IMR-90 (cell line): ENCODE data around the gene IL1RL1. TPM values are rescaled to one million over a fixed set of nuclear protein-coding genes. Genes with fewer than 3 reads are reported as not detected.

Source experiments
- ATAC-seq: fragments of 200-7000 bp; cut with Tn5 transposase; 2 replicates; pipeline ENCODE4 v1.9.1; 2020; ENCODE audit warnings: low read depth, mild to moderate bottlenecking, moderate library complexity
- BruUV-seq: library from RNA; stranded (reverse); fragments of 400-500 nt; replicated peaks from 2 replicates; lab custom pipeline; 2021; lab: Mats Ljungman, UMichigan
- CTCF ChIA-PET: fragments of 300-600 bp; formaldehyde crosslinking; extraction: SDS; loops from one replicate; lab custom pipeline; 2021; ENCODE audit warnings: antibody characterized with exemption; lab: Yijun Ruan, JAX
- POLR2A ChIA-PET: fragments of 300-600 bp; sonication (Branson Sonifier 250); formaldehyde crosslinking; loops from one replicate; lab custom pipeline; 2022; ENCODE audit warnings: antibody characterized with exemption; ENCODE audit not compliant: unreplicated experiment; lab: Charles Lee
- DNase-seq: peaks from one replicate; pipeline ENCODE4 v3.0.0; 2013
- H2AFZ ChIP-seq: replicated peaks from 2 replicates; pipeline ENCODE3; 2013; ENCODE audit warnings: low read length, mild to moderate bottlenecking; ENCODE audit not compliant: poor library complexity
- H2AK5ac ChIP-seq: 2 replicates; pipeline ENCODE4 v1.6.1; 2013; ENCODE audit warnings: low read depth, low read length, inconsistent platforms
- H2AK9ac ChIP-seq: replicated peaks from 2 replicates; pipeline ENCODE3; 2013; ENCODE audit warnings: mild to moderate bottlenecking, low read depth, low read length, moderate library complexity; ENCODE audit not compliant: poor library complexity
- H2BK120ac ChIP-seq: 2 replicates; pipeline ENCODE4 v1.6.1; 2013; ENCODE audit warnings: low read depth, low read length, inconsistent platforms
- H2BK15ac ChIP-seq: 3 replicates; pipeline ENCODE4 v1.6.1; 2013; ENCODE audit warnings: low read depth, low read length, inconsistent platforms
- H2BK20ac ChIP-seq: 2 replicates; pipeline ENCODE4 v1.6.1; 2013; ENCODE audit warnings: low read depth, mild to moderate bottlenecking, inconsistent platforms, low read length, moderate library complexity
- H2BK5ac ChIP-seq: 2 replicates; pipeline ENCODE4 v1.6.1; 2013; ENCODE audit warnings: mild to moderate bottlenecking, low read depth, low read length, inconsistent platforms; ENCODE audit not compliant: poor library complexity, severe bottlenecking
- H3K14ac ChIP-seq: replicated peaks from 2 replicates; pipeline ENCODE4 v1.6.1; 2013; ENCODE audit warnings: low read depth, low read length, inconsistent platforms
- H3K18ac ChIP-seq: 2 replicates; pipeline ENCODE4 v1.6.1; 2013; ENCODE audit warnings: low read depth, low read length, control low read depth
- H3K23ac ChIP-seq: 2 replicates; pipeline ENCODE4 v1.6.1; 2013; ENCODE audit warnings: low read depth, low read length, inconsistent platforms
- H3K27ac ChIP-seq: 2 replicates; pipeline ENCODE4 v1.5.1; 2013; ENCODE audit warnings: mild to moderate bottlenecking, control low read depth, low read length; ENCODE audit not compliant: insufficient read depth
- H3K27me3 ChIP-seq: 2 replicates; pipeline ENCODE4 v1.6.1; 2013; ENCODE audit warnings: low read length; ENCODE audit not compliant: control insufficient read depth, insufficient read depth
- H3K36me3 ChIP-seq: 2 replicates; pipeline ENCODE4 v1.6.1; 2013; ENCODE audit warnings: low read length, mixed read lengths; ENCODE audit not compliant: control insufficient read depth, insufficient read depth
- H3K4ac ChIP-seq: 2 replicates; pipeline ENCODE4 v1.6.1; 2013; ENCODE audit warnings: low read depth, low read length, inconsistent platforms
- H3K4me1 ChIP-seq: 2 replicates; pipeline ENCODE4 v1.6.1; 2013; ENCODE audit warnings: low read length, mixed read lengths; ENCODE audit not compliant: control insufficient read depth, insufficient read depth
- H3K4me2 ChIP-seq: 2 replicates; pipeline ENCODE4 v1.6.1; 2013; ENCODE audit warnings: low read depth, mild to moderate bottlenecking, control low read depth, low read length, moderate library complexity
- H3K4me3 ChIP-seq: 2 replicates; pipeline ENCODE4 v1.5.1; 2013; ENCODE audit warnings: low read depth, mild to moderate bottlenecking, control low read depth, low read length, moderate library complexity; ENCODE audit not compliant: insufficient read depth
- H3K56ac ChIP-seq: 2 replicates; pipeline ENCODE4 v1.6.1; 2013; ENCODE audit warnings: low read length, inconsistent platforms; ENCODE audit not compliant: insufficient read depth; ENCODE audit errors: extremely low read depth
- H3K79me1 ChIP-seq, 2 experiments: 2 replicates each; pipeline ENCODE4 v1.6.1; 2013; ENCODE audit warnings: low read length in 2 of 2, inconsistent platforms in 1 of 2, low read depth in 1 of 2
- H3K9ac ChIP-seq: 2 replicates; pipeline ENCODE4 v1.6.1; 2013; ENCODE audit warnings: low read depth, low read length, control low read depth
- H3K9me1 ChIP-seq: 2 replicates; pipeline ENCODE4 v1.6.1; 2013; ENCODE audit warnings: low read length, inconsistent platforms; ENCODE audit not compliant: insufficient read depth
- H3K9me3 ChIP-seq: 2 replicates; pipeline ENCODE4 v1.6.1; 2013; ENCODE audit warnings: low read length; ENCODE audit not compliant: control insufficient read depth, insufficient read depth
- H4K20me1 ChIP-seq: 2 replicates; pipeline ENCODE4 v1.6.1; 2013; ENCODE audit warnings: low read length, inconsistent platforms; ENCODE audit not compliant: insufficient read depth
- H4K5ac ChIP-seq: 2 replicates; pipeline ENCODE4 v1.6.1; 2013; ENCODE audit warnings: mild to moderate bottlenecking, low read depth, low read length, control low read depth
- H4K8ac ChIP-seq, 2 experiments: 2 replicates each; pipeline ENCODE4 v1.6.1; 2013; ENCODE audit warnings: low read depth in 2 of 2, low read length in 2 of 2, control low read depth in 1 of 2, inconsistent platforms in 1 of 2
- H4K91ac ChIP-seq: 2 replicates; pipeline ENCODE4 v1.6.1; 2013; ENCODE audit warnings: low read depth, low read length, inconsistent platforms; ENCODE audit not compliant: insufficient read depth
- BHLHE40 ChIP-seq: fragments of 150-350 bp; IDR thresholded peaks from 2 replicates; pipeline ENCODE4 v1.6.1; 2016; ENCODE audit warnings: mild to moderate bottlenecking, low read depth, low read length
- CEBPB ChIP-seq: IDR thresholded peaks from 2 replicates; pipeline ENCODE4 v1.6.1; 2012; ENCODE audit warnings: low read depth, low read length, improper control_type of control experiment
- CHD1 ChIP-seq: IDR thresholded peaks from 2 replicates; pipeline ENCODE4 v1.6.1; 2012; ENCODE audit warnings: low read depth, low read length, improper control_type of control experiment
- CTCF ChIP-seq: conservative IDR thresholded peaks from 2 replicates; pipeline ENCODE4 v1.5.1; 2012; ENCODE audit warnings: mild to moderate bottlenecking, low read depth, low read length, improper control_type of control experiment
- ELK1 ChIP-seq: fragments of 150-350 bp; IDR thresholded peaks from 2 replicates; pipeline ENCODE4 v1.6.1; 2016; ENCODE audit warnings: low read depth, mild to moderate bottlenecking, low read length, moderate library complexity, borderline replicate concordance
- FOS ChIP-seq: fragments of 150-350 bp; IDR thresholded peaks from 2 replicates; pipeline ENCODE4 v1.6.1; 2016; ENCODE audit warnings: low read depth, low read length
- MAFK ChIP-seq: IDR thresholded peaks from 2 replicates; pipeline ENCODE4 v1.6.1; 2012; ENCODE audit warnings: low read depth, low read length, improper control_type of control experiment
- MAZ ChIP-seq: IDR thresholded peaks from 2 replicates; pipeline ENCODE4 v1.6.1; 2012; ENCODE audit warnings: low read depth, mild to moderate bottlenecking, low read length, improper control_type of control experiment, moderate library complexity, borderline replicate concordance
- MXI1 ChIP-seq: IDR thresholded peaks from 2 replicates; pipeline ENCODE4 v1.6.1; 2012; ENCODE audit warnings: low read depth, mild to moderate bottlenecking, low read length, moderate library complexity, borderline replicate concordance
- NFE2L2 ChIP-seq: fragments of 150-350 bp; IDR thresholded peaks from 2 replicates; pipeline ENCODE4 v1.6.1; 2016; ENCODE audit warnings: low read depth, mild to moderate bottlenecking, low read length
- POLR2A ChIP-seq: IDR thresholded peaks from 2 replicates; pipeline ENCODE4 v1.6.1; 2012; ENCODE audit warnings: mild to moderate bottlenecking, low read depth, low read length
- RAD21 ChIP-seq: IDR thresholded peaks from 2 replicates; pipeline ENCODE4 v1.6.1; 2012; ENCODE audit warnings: low read length, improper control_type of control experiment
- RCOR1 ChIP-seq: IDR thresholded peaks from 2 replicates; pipeline ENCODE4 v1.6.1; 2012; ENCODE audit warnings: mild to moderate bottlenecking, low read length, improper control_type of control experiment; ENCODE audit not compliant: insufficient replicate concordance
- RFX5 ChIP-seq: IDR thresholded peaks from 2 replicates; pipeline ENCODE4 v1.8.0; 2012; ENCODE audit warnings: low read depth, mild to moderate bottlenecking, low read length, moderate library complexity
- SMC3 ChIP-seq: fragments of 150-350 bp; IDR thresholded peaks from 2 replicates; pipeline ENCODE4 v1.6.1; 2016; ENCODE audit warnings: low read depth, mild to moderate bottlenecking, antibody characterized with exemption, low read length, moderate library complexity
- USF2 ChIP-seq: fragments of 150-350 bp; IDR thresholded peaks from 2 replicates; pipeline ENCODE4 v1.6.1; 2017; ENCODE audit warnings: mild to moderate bottlenecking, antibody characterized with exemption, low read length, low read depth
- WGBS, 2 experiments: methylation state at CpG; one replicate each; pipeline versions ENCODE4 v1.1.5 to v1.1.7; 2013; ENCODE audit warnings: missing lambda C conversion rate in 2 of 2; ENCODE audit not compliant: insufficient read length in 1 of 2; ENCODE audit errors: extremely low coverage in 2 of 2; 5-methylcytosine and 5-hydroxymethylcytosine counted together
- dilution Hi-C: fragments of 300-500 bp; cut with HindIII; formaldehyde crosslinking; loops from one replicate; pipeline ENCODE4 v1.14.3; 2018; ENCODE audit warnings: low sequenced_read_pairs; ENCODE audit not compliant: unreplicated experiment
- in situ Hi-C: fragments of 300-500 bp; cut with MboI; formaldehyde crosslinking; loops from 3 replicates; pipeline ENCODE4 v1.14.3; 2019; ENCODE audit warnings: low sequenced_read_pairs, inconsistent platforms, mixed read lengths
- intact Hi-C: fragments of 100-400 bp; cut with micrococcal nuclease; formaldehyde crosslinking; loops from 2 replicates; pipeline ENCODE4 v1.10.0; 2022
- polyA plus RNA-seq, 3 experiments: library from polyadenylated mRNA; depleted of rRNA; stranded (reverse); fragments of >200 nt; gene quantifications; 2 replicates each; pipeline ENCODE4 v1.2.3, GENCODE V29; 2012; ENCODE audit warnings: low replicate concordance in 1 of 3
- total RNA-seq: library from RNA; depleted of rRNA; stranded (reverse); fragments of >200 nt; gene quantifications from 2 replicates; pipeline ENCODE4 v1.2.3, GENCODE V29; 2012

The IL1RL1 gene
- total and polyA plus RNA-seq, 2 of the 4 experiments (the other 2 are of a cell fraction): under 0.01 to 0.14 TPM

- Histone ChIP-seq H2AK9ac (no peak overlapping the region), H4K91ac (no peak overlapping the region), H3K4me3 (no peak overlapping the region), H2AK5ac (no peak overlapping the region), H4K8ac (no peak overlapping the region), H3K4ac (no peak overlapping the region), H3K4me1 (peaks cover 2% of the 10 kb centered on the region; the same call in 1 of the 2 replicates), H4K20me1 (no peaks in the 10 kb centered on the region), H3K9ac (no peak overlapping the region), H2BK15ac (no peak overlapping the region), H3K79me1 (no peaks in the 10 kb centered on the region), H4K5ac (no peak overlapping the region), H2BK20ac (no peak overlapping the region), H3K36me3 (no peaks in the 10 kb centered on the region), H3K18ac (no peak overlapping the region), H3K27me3 (peaks cover 15% of the 10 kb centered on the region), H3K23ac (no peak overlapping the region), H3K14ac (no peak overlapping the region), H2BK120ac (no peak overlapping the region), H3K27ac (no peak overlapping the region), H3K56ac (no peak overlapping the region), H2BK5ac (no peak overlapping the region), H3K9me1 (no peaks in the 10 kb centered on the region), H3K9me3 (no peaks in the 10 kb centered on the region), H2AFZ (no peak overlapping the region), H3K4me2 (no peak overlapping the region)
- in situ Hi-C loops (loop anchor here (5.0 kb wide), 1 partner anchor 328 kb away; no protein-coding TSS in a partner anchor), intact Hi-C loops (loop anchor here (10.0 kb wide), 2 partner anchors 185 to 465 kb away; no protein-coding TSS in a partner anchor), dilution Hi-C loops (no loop called here)
- no TSS peak for BruUV-seq
- ChIA-PET CTCF (interaction anchor here (1.5 kb wide), 1 partner anchor 110 kb away, joined by 4 read pairs; no protein-coding TSS in a partner anchor), POLR2A (no interaction called here)
- TF ChIP-seq MAFK: no peak
- no peak for TF ChIP-seq NFE2L2
- no peak for TF ChIP-seq SMC3
- TF ChIP-seq FOS: no peak
- no peak for TF ChIP-seq RAD21
- TF ChIP-seq BHLHE40: no peak
- no peak for TF ChIP-seq CEBPB
- TF ChIP-seq CHD1: no peak
- no peak for TF ChIP-seq USF2
- no peak for TF ChIP-seq RFX5
- no peak for TF ChIP-seq MXI1
- no peak for TF ChIP-seq POLR2A
- TF ChIP-seq MAZ: no peak
- no peak for TF ChIP-seq RCOR1
- TF ChIP-seq CTCF: no peak
- TF ChIP-seq ELK1: no peak
- no CpG with 5 or more reads among the region's 1 CpG for WGBS, 2 experiments
- DNase-seq (no peak), ATAC-seq (no peak)
Observed at GRCh38 chr2:102350137-102350793, 38.9 kb downstream of the IL1RL1 start.
